Spleen (tissue), 11 donors: ENCODE data around the gene SREBF1. TPM values are rescaled to one million over a fixed set of nuclear protein-coding genes. Genes with fewer than 3 reads are reported as not detected.

Source experiments
- DNase-seq: peaks from one replicate; pipeline ENCODE4 v3.0.0-alpha.2; 2020
- H3K27ac ChIP-seq, 8 donors: fragments of 200-600 bp; sonication (generic) in 7 of 8; 1 replicate in 4 of 8; 2 replicates in 4 of 8; pipeline versions ENCODE4 v1.5.0 to v1.8.0; 2016 to 2021; ENCODE audit warnings: inconsistent platforms in 4 of 8, mild to moderate bottlenecking in 4 of 8, moderate library complexity in 1 of 8
- H3K27me3 ChIP-seq, 7 donors: fragments of 200-600 bp; sonication (generic) in 6 of 7; replicated peaks in 1 of 7; 1 replicate in 4 of 7; 2 replicates in 3 of 7; pipeline versions ENCODE4 v1.5.0 to v1.8.0; 2016 to 2021; ENCODE audit warnings: inconsistent platforms in 3 of 7, mild to moderate bottlenecking in 1 of 7
- H3K36me3 ChIP-seq, 6 donors: fragments of 200-600 bp; sonication (generic) in 5 of 6; 1 replicate in 4 of 6; 2 replicates in 2 of 6; pipeline versions ENCODE4 v1.5.0 to v1.8.0; 2016 to 2021; ENCODE audit warnings: inconsistent platforms in 2 of 6
- H3K4me1 ChIP-seq, 6 donors: fragments of 200-600 bp; sonication (generic) in 5 of 6; 1 replicate in 3 of 6; 2 replicates in 3 of 6; pipeline versions ENCODE4 v1.5.0 to v1.8.0; 2016 to 2021; ENCODE audit warnings: inconsistent platforms in 3 of 6
- H3K4me3 ChIP-seq, 8 donors: fragments of 200-600 bp; sonication (generic) in 7 of 8; 1 replicate in 4 of 8; 2 replicates in 4 of 8; pipeline versions ENCODE4 v1.5.0 to v1.8.0; 2016 to 2021; ENCODE audit warnings: inconsistent platforms in 4 of 8, mild to moderate bottlenecking in 4 of 8, moderate library complexity in 2 of 8
- H3K9me3 ChIP-seq, 8 donors: fragments of 200-600 bp; sonication (generic) in 7 of 8; 1 replicate in 4 of 8; 2 replicates in 4 of 8; pipeline versions ENCODE4 v1.5.0 to v1.8.0; 2016 to 2021; ENCODE audit warnings: inconsistent platforms in 4 of 8
- POLR2A ChIP-seq, 3 donors: fragments of 450-650 bp; IDR thresholded peaks; one replicate each; pipeline ENCODE4 v1.5.1; 2017; ENCODE audit warnings: antibody characterized with exemption in 3 of 3, mild to moderate bottlenecking in 1 of 3
- POLR2AphosphoS5 ChIP-seq, 3 donors: sonication (generic); formaldehyde crosslinking; IDR thresholded peaks; one replicate each; pipeline ENCODE4 v1.5.1; 2017; ENCODE audit warnings: antibody characterized with exemption in 3 of 3
- WGBS, 5 donors: extraction: QIAGEN DNeasy Blood & Tissue Kit in 3 of 5; methylation state at CpG; one replicate each; pipeline versions ENCODE4 v1.1.5 to v1.1.7; 2013 to 2018; 5-methylcytosine and 5-hydroxymethylcytosine counted together
- intact Hi-C: fragments of 100-400 bp; cut with DNase I; formaldehyde crosslinking; loops from one replicate; pipeline ENCODE4 v1.15.0; 2023; ENCODE audit warnings: low total_unique reads
- polyA plus RNA-seq, 3 donors: library from polyadenylated mRNA; stranded (reverse); fragments of 200-250 nt; gene quantifications; one replicate each; pipeline ENCODE4 v1.2.1, GENCODE V29; 2013
- total RNA-seq, 7 donors: library from RNA; depleted of rRNA in 3 of 7; stranded (reverse); fragments of >200 nt in 3 of 7; fragmentation: NEBNext Ultra II Directional in 4 of 7; extraction: Animal tissue kit (Norgen Biotek cat#: 25700) in 4 of 7; gene quantifications; one replicate each; pipeline versions ENCODE4 v1.1.0 to v1.2.1, GENCODE V29; 2016 to 2021
- TF ChIP-seq, protein P1 (sequence below), 11 experiments: fragments of 200-600 bp in 7 of 11; fragments of 450-650 bp in 4 of 11; sonication (generic) in 4 of 11; IDR thresholded peaks in 8 of 11; conservative IDR thresholded peaks in 3 of 11; 1 replicate in 7 of 11; 2 replicates in 4 of 11; pipeline versions ENCODE4 v1.4.0 to v1.8.0; 2016 to 2021; ENCODE audit warnings: antibody characterized with exemption in 11 of 11, inconsistent platforms in 4 of 11, mild to moderate bottlenecking in 1 of 11
- donor health status: healthy with polysubstance abuse.
- donor health status: DM: no; HTN: no; CAD: no; lungs with moderate emphysema.
- donor health status: DM: no; HTN: no; CAD: no.
- donor health status: Bipolar disorder and iron deficiency.
- donor health status: healthy.
- donor health status: DM: no; HTN: no; CAD: no.
- donor health status: DM: yes; HTN: yes; CAD: no.

The SREBF1 gene
- total and polyA plus RNA-seq, 10 donors, result 25.0 to 74.8 (median 48.0) TPM

DNA sequence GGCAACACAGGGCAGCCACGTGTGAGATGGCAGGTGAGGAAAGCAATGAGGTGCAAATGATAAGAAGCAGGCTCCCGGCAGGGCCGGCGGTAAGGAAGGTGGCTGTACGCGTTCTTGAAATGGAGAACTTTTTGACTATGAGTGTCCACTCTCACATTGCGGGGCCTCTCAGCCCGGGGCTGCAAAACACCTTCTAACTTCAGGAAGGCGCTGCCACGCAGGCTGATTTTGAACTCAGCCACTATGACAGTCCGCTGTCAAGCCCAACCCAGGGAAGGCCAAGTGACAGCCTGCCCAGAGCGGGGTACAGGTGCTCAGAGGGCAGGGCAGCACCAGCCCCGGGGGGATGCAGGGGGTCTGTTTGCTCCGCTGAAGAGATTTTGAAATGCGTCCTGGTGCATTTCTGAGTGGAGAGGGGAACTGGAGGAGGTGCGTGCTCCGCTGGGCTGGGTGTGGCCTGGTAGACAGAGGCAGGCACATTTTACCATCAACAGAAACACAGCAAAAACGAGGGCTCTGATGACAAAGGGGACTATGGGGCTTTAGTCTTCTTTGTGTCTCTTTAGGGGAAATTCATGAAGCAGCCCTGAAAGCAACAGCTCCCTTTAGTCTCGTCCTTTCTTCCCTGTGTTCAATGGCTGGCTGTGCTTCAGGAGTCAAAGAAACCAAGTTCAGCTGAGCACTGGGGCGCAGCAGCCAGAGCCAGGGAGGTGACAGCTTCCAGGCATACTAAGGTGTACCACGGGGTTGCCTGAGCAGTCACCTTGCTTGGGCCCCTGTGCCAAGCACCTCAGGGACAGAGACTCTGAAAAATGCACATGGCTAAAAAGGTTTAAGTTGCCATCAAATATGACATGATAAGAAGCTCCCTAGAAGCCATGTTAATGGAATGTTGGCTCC, 14.6 kb upstream of the SREBF1 start:
- intact Hi-C loops, result no loop called here
- Histone ChIP-seq H3K9me3 (no peaks in the 10 kb centered on the region), H3K27ac (peak overlapping the region in 6 of 8 donors; percentile 80 to 92 (median 84)), H3K36me3 (peaks cover 0 to 16% (median 0%) of the 10 kb centered on the region in 6 donors), H3K4me3 (no peak overlapping the region), H3K27me3 (no peaks in the 10 kb centered on the region), H3K4me1 (peaks cover 19 to 61% (median 34%) of the 10 kb centered on the region in 6 donors)
- 65 to 86% (median 82%) methylated on average over 20 to 21 of the region's 21 CpGs for WGBS, 5 donors
- TF ChIP-seq POLR2AphosphoS5 (IDR thresholded peaks at IDR 0.05), result peak in 1 of 3 donors; percentile 20
- TF ChIP-seq, protein P1, sequence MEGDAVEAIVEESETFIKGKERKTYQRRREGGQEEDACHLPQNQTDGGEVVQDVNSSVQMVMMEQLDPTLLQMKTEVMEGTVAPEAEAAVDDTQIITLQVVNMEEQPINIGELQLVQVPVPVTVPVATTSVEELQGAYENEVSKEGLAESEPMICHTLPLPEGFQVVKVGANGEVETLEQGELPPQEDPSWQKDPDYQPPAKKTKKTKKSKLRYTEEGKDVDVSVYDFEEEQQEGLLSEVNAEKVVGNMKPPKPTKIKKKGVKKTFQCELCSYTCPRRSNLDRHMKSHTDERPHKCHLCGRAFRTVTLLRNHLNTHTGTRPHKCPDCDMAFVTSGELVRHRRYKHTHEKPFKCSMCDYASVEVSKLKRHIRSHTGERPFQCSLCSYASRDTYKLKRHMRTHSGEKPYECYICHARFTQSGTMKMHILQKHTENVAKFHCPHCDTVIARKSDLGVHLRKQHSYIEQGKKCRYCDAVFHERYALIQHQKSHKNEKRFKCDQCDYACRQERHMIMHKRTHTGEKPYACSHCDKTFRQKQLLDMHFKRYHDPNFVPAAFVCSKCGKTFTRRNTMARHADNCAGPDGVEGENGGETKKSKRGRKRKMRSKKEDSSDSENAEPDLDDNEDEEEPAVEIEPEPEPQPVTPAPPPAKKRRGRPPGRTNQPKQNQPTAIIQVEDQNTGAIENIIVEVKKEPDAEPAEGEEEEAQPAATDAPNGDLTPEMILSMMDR (IDR thresholded peaks at IDR 0.05 in 8 of 11, conservative IDR thresholded peaks at IDR 0.05 in 3 of 11), result no peak
- no peak for TF ChIP-seq POLR2A (IDR thresholded peaks at IDR 0.05)
- no peak for DNase-seq

DNA sequence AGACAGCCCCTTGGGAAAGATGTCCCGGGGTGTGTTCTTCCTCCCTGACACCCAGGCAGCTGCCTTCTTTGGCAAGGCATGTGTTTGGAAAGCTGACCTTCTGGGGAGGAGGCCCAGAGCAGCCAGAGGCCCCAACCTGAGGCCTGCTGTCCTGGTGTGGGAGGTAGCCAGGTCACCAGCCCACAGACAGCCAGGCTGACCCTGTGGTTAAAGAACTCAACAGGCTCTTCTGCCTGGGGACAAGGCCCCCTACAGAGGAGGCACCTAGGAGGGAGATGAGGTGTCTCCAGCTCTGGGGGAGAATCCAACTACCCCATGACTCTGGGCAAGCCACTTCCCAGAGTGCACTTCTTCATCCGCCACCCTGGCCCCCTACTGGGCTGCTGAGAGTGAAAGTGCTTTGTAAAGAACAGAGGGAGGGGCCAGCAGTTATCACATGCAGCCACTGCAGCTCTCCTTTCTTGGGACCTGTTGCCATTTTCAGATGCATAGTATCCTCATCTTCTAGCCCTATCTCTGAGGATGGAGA, 13.1 kb upstream of the SREBF1 start:
- no peaks in the 10 kb centered on the region for H3K27me3 ChIP-seq
- intact Hi-C loops, result no loop called here
- peaks cover 19 to 55% (median 34%) of the 10 kb centered on the region in 6 donors for H3K4me1 ChIP-seq
- H3K36me3 ChIP-seq, result peaks cover 0 to 24% (median 0%) of the 10 kb centered on the region in 6 donors
- H3K4me3 ChIP-seq, result no peak overlapping the region
- no peak for TF ChIP-seq POLR2A (IDR thresholded peaks at IDR 0.05)
- TF ChIP-seq, protein P1 (IDR thresholded peaks at IDR 0.05 in 8 of 11, conservative IDR thresholded peaks at IDR 0.05 in 3 of 11), result peak in 8 of 11 experiments; percentile 9 to 55 (median 38)
- TF ChIP-seq POLR2AphosphoS5 (IDR thresholded peaks at IDR 0.05), result peak in 1 of 3 donors; percentile 53
- DNase-seq, result peak; percentile 88
- WGBS, 5 donors, result 29 to 37% (median 33%) methylated on average over 2 of the region's 2 CpGs
- peak overlapping the region; percentile 75 to 92 (median 83) for H3K27ac ChIP-seq
- no peaks in the 10 kb centered on the region for H3K9me3 ChIP-seq

GRCh38 chr17:17849147-17849820, 12.5 kb upstream of the SREBF1 start:
- H3K27me3 ChIP-seq, result no peaks in the 10 kb centered on the region
- WGBS, 5 donors, result 27 to 41% (median 36%) methylated on average over 2 to 5 of the region's 5 CpGs
- intact Hi-C loops, result no loop called here
- H3K27ac ChIP-seq, result peak overlapping the region; percentile 75 to 92 (median 83)
- peaks cover 0 to 24% (median 0%) of the 10 kb centered on the region in 6 donors for H3K36me3 ChIP-seq
- no peaks in the 10 kb centered on the region for H3K9me3 ChIP-seq
- peak; percentile 90 for DNase-seq
- TF ChIP-seq, protein P1 (IDR thresholded peaks at IDR 0.05 in 8 of 11, conservative IDR thresholded peaks at IDR 0.05 in 3 of 11), result peak in 2 of 11 experiments; percentile 10 to 12
- TF ChIP-seq POLR2AphosphoS5 (IDR thresholded peaks at IDR 0.05) (peak; percentile 76 to 77 (median 76)), POLR2A (IDR thresholded peaks at IDR 0.05) (no peak)
- H3K4me1 ChIP-seq, result peaks cover 19 to 55% (median 34%) of the 10 kb centered on the region in 6 donors
- H3K4me3 ChIP-seq, result no peak overlapping the region
